ENCODE data around the gene MAML2.

- TF ChIP-seq CTCF (IDR thresholded peaks at IDR 0.05; ENCODE audit: insufficient read depth, low read length), result no peak
- no peak for TF ChIP-seq GABPA (IDR thresholded peaks at IDR 0.05; ENCODE audit: low read depth)
Measured at GRCh38 chr11:96049426-96049825, 293.6 kb downstream of the MAML2 start.

Data from HL-60 (cell line).